Activated naive CD4-positive, alpha-beta T cell treated with anti-CD3 and anti-CD28 coated beads for 36 hours (primary cell): ENCODE results near the gene BRS3. TPM values are rescaled to one million over a fixed set of nuclear protein-coding genes. Genes with fewer than 3 reads are reported as not detected.
"Not testable (repeated sequence)": the region's sequence is repeated elsewhere in the genome, so short reads cannot be mapped to it uniquely, and the experiment has no call there.

Source experiments
- CTCF ChIA-PET: fragments of 350-600 bp; sonication (Branson Sonifier 250); formaldehyde crosslinking; loops from one replicate; lab custom pipeline; 2021; ENCODE audit warnings: antibody characterized with exemption; lab: Charles Lee
- DNase-seq: peaks from one replicate; pipeline ENCODE4 v3.0.0-alpha.2; 2020
- H3K27ac Mint-ChIP-seq: one replicate; pipeline ENCODE4 v1.8.0; 2021; ENCODE audit warnings: mild to moderate bottlenecking, mixed read lengths
- H3K27me3 Mint-ChIP-seq: one replicate; pipeline ENCODE4 v1.8.0; 2021; ENCODE audit warnings: low read depth, mixed read lengths
- H3K36me3 Mint-ChIP-seq: one replicate; pipeline ENCODE4 v1.8.0; 2021; ENCODE audit warnings: low read depth, mixed read lengths
- H3K4me1 Mint-ChIP-seq: one replicate; pipeline ENCODE4 v1.8.0; 2021; ENCODE audit warnings: low read depth, mixed read lengths
- H3K4me3 Mint-ChIP-seq: one replicate; pipeline ENCODE4 v1.8.0; 2021; ENCODE audit warnings: mild to moderate bottlenecking, moderate library complexity, mixed read lengths
- H3K9me3 Mint-ChIP-seq: one replicate; pipeline ENCODE4 v1.8.0; 2021; ENCODE audit warnings: mixed read lengths
- intact Hi-C: fragments of 100-400 bp; cut with micrococcal nuclease; formaldehyde crosslinking; loops from one replicate; pipeline ENCODE4 v1.15.1; 2023
- total RNA-seq, 2 experiments: library from RNA; stranded (reverse); gene quantifications; one replicate each; pipeline ENCODE4 v1.2.3, GENCODE V29; 2021

Gene BRS3
- not detected for total RNA-seq

DNA sequence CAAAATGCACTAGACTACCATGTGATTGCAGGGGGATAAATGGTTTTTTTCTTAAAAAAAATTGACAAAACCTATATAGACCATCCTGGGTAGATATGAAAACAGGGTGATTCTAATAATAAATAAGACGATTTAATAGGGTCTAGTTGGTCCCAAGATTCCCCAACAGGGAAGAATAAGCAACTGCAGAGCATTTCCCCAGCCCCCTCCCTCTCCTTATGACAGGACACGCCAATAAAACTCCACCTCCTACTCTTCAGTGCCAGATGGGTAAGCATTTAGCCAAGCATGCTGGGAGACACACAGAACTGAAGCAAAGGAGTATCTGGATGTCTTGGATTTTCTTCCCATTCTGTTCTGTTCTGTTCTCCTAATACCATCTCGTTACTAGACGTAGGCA, at the start of gene BRS3:
Gene BRS3 (plus strand): TSS at position 301 of the 400 bp plus-strand sequence. CDS start 168 bp downstream, outside the sequence.
- Mint-ChIP-seq H3K36me3 (no peaks in the 10 kb centered on the region), H3K27me3 (peaks cover 15% of the 10 kb centered on the region), H3K9me3 (no peaks in the 10 kb centered on the region), H3K27ac (no peak within 1 kb of the TSS), H3K4me3 (no peak within 1 kb of the TSS), H3K4me1 (no peaks in the 10 kb centered on the region)
- no peak for DNase-seq
- intact Hi-C loops, result no loop called here
- CTCF ChIA-PET, result no interaction called here

DNA sequence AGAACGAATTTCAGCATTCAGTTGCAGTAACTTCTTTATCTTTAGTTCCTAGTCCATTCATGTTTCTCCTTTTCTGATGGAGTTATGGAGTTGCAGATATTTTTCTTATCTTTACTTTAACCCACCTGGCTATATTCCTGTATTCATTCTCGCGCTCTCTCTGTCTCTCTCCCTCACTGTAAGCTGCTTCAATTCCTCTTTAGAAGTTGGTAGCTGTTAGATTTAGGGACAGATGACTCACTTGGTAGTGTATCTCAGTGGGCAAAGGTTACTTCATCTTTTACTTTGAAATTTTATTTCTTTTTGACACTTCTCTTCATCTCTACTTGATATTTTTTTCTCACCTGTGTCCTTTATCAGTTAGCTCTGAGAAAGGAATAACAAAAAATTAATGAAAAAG, 49.6 kb upstream of the BRS3 start:
- no peaks in the 10 kb centered on the region for H3K9me3 Mint-ChIP-seq
- no peak for DNase-seq
- H3K27ac Mint-ChIP-seq, result no peak overlapping the region
- H3K27me3 Mint-ChIP-seq, result no peaks in the 10 kb centered on the region
- no peak overlapping the region for H3K4me3 Mint-ChIP-seq
- H3K4me1 Mint-ChIP-seq, result no peaks in the 10 kb centered on the region
- H3K36me3 Mint-ChIP-seq, result no peaks in the 10 kb centered on the region
- CTCF ChIA-PET, result interaction anchor here (0.6 to 1.1 kb wide), 2 partner anchors 28 to 40 kb away, joined by 3 read pairs; no protein-coding TSS in a partner anchor
- intact Hi-C loops, result no loop called here

DNA sequence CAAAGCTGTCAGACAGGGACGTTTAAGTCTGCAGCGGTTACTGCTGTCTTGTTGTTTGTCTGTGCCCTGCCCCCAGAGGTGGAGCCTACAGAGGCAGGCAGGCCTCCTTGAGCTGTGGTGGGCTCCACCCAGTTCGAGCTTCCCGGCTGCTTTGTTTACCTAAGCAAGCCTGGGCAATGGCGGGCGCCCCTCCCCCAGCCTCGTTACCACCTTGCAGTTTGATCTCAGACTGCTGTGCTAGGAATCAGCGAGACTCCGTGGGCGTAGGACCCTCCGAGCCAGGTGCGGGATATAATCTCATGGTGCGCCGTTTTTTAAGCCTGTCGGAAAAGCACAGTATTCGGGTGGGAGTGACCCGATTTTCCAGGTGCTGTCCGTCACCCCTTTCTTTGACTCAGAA, 42.1 kb upstream of the BRS3 start:
- intact Hi-C loops, H3K36me3 Mint-ChIP-seq, H3K4me1 Mint-ChIP-seq, CTCF ChIA-PET, H3K9me3 Mint-ChIP-seq, H3K27ac Mint-ChIP-seq, H3K4me3 Mint-ChIP-seq, H3K27me3 Mint-ChIP-seq, DNase-seq: not testable (repeated sequence)

DNA sequence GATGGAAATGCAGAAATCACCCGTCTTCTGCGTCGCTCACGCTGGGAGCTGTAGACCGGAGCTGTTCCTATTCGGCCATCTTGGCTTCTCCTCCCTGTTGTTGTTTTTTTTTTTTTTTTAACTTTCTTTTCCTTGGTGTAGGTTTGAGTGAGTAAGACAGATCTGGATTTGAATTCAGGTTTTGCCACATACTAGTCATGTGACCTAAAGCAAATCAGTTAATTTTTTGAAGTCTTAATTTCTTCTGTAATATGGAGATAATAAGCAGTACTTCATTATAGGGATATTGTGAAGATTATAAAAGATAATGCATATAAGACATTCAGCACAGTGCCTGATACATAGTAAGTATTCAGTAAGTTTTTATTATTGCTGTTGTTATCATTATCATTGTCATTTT, 41.5 kb upstream of the BRS3 start:
- H3K27me3 Mint-ChIP-seq, result no peaks in the 10 kb centered on the region
- no peaks in the 10 kb centered on the region for H3K9me3 Mint-ChIP-seq
- intact Hi-C loops, result no loop called here
- CTCF ChIA-PET, result no interaction called here
- H3K4me3 Mint-ChIP-seq, result no peak overlapping the region
- no peak overlapping the region for H3K27ac Mint-ChIP-seq
- H3K36me3 Mint-ChIP-seq, result no peaks in the 10 kb centered on the region
- DNase-seq, result no peak
- H3K4me1 Mint-ChIP-seq, result no peaks in the 10 kb centered on the region

DNA sequence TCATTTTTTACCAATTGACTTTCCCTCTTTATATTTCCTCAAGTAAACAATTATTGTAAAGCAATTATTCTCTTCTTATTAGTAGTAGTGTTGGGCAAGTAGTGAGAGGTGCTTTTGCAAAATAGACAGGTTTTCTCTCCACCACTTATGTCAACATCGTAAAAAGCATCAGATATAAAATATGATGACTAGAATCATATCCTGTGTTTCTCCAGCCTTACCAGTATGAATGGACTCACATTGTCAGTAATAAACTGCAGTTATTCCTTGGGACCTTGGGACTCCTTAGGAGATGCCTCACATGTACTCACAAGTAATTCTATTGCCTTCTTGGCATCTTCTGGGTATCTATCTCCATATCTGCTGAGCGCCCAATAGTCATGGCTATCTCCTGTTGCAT, 40.4 kb upstream of the BRS3 start:
- H3K4me1 Mint-ChIP-seq, result no peaks in the 10 kb centered on the region
- H3K9me3 Mint-ChIP-seq, result no peaks in the 10 kb centered on the region
- intact Hi-C loops, result no loop called here
- H3K36me3 Mint-ChIP-seq, result no peaks in the 10 kb centered on the region
- H3K27ac Mint-ChIP-seq, result no peak overlapping the region
- CTCF ChIA-PET, result interaction anchor here (0.6 kb wide), 1 partner anchor 12 kb away, joined by 6 read pairs; no protein-coding TSS in a partner anchor
- no peak overlapping the region for H3K4me3 Mint-ChIP-seq
- H3K27me3 Mint-ChIP-seq, result no peaks in the 10 kb centered on the region
- no peak for DNase-seq

DNA sequence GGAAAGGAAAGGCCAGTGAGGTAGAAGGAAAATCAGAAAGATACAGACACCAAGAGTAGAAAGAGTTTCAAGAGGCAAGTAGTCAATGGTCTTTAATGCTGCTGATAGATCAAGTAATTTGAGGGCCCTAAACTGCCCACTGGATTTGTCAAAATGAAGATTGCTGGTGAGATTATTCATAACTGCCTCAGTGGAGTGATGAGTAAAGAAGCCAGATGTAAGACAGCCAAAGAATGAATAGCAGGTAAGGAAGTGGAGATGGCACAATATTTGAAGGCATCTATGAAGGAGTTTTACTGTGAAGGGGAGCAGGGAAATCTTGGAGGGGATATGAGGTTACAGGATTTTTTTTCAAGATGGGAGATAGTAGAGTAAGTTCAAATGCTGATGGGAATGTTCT, 39.8 kb upstream of the BRS3 start:
- CTCF ChIA-PET, result no interaction called here

DNA sequence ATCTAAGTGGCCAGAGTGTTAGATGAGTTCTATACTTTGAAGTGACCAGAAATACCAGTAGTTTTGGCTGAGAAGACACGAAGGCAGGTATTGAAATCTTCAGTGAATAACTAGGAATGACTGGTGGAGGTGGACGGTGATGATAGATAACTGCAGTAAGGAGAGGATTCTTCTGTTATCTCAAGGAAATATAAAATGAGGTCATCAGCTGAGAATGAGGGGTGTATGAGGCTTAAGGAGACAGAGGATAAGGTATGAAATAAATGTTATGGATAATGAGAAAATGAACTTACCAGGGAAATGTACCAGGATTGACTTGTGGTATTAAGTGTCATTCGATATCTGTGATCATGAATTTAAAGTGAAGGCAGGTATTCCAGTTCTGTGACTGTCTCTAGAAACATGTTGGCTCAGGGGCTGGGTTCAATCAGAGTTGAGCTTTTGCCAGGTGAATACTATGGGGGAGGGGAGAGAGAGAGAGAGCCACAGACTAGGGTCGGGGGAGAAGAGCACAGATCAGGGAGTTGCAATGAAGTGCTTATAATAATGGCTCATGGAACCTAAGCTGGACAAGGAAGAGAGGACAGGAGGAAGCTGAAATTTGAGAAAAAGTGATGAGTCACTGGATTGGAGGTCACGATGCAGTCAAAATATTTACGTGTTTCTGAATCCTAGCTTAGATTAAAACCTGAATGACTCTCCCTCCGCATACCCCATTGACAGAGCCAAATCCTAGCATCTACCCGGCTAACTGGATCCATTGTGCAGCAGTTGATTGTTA, 37.5 kb upstream of the BRS3 start:
- DNase-seq, result no peak
- Mint-ChIP-seq H3K4me1 (no peaks in the 10 kb centered on the region), H3K9me3 (no peaks in the 10 kb centered on the region), H3K27me3 (no peaks in the 10 kb centered on the region), H3K4me3 (no peak overlapping the region), H3K36me3 (no peaks in the 10 kb centered on the region), H3K27ac (no peak overlapping the region)
- intact Hi-C loops, result no loop called here
- CTCF ChIA-PET, result no interaction called here

More for the DNA sequence above, 39.8 kb upstream of the BRS3 start:
- Mint-ChIP-seq H3K36me3 (no peaks in the 10 kb centered on the region), H3K27ac (no peak overlapping the region), H3K4me1 (no peaks in the 10 kb centered on the region), H3K9me3 (no peaks in the 10 kb centered on the region), H3K4me3 (no peak overlapping the region), H3K27me3 (no peaks in the 10 kb centered on the region)
- intact Hi-C loops, result no loop called here
- DNase-seq, result no peak

DNA sequence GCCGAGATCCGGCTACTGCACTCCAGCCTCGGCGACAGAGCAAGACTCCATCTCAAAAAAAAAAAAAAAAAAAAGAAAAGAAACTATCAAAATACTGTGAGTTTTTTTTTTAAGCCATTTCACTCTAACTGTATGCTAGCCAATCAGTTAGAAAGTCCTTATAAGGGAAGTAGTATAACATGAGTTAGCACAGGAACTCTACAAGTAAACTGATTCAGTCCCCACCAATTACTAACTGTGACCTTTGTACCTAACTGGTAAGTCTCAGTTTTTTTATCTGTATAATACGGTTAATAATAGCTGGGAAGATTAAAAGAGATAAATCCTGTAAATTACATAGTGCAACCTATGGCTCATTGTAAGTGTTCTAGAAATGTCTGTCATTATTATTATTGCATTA, 35.1 kb upstream of the BRS3 start:
- Mint-ChIP-seq H3K4me3 (no peak overlapping the region), H3K27me3 (no peaks in the 10 kb centered on the region), H3K36me3 (no peaks in the 10 kb centered on the region), H3K27ac (no peak overlapping the region), H3K4me1 (no peaks in the 10 kb centered on the region), H3K9me3 (no peaks in the 10 kb centered on the region)
- intact Hi-C loops, result no loop called here
- DNase-seq, result no peak
- CTCF ChIA-PET, result interaction anchor here (0.5 kb wide), 1 partner anchor 93 kb away, joined by 3 read pairs; no protein-coding TSS in a partner anchor

DNA sequence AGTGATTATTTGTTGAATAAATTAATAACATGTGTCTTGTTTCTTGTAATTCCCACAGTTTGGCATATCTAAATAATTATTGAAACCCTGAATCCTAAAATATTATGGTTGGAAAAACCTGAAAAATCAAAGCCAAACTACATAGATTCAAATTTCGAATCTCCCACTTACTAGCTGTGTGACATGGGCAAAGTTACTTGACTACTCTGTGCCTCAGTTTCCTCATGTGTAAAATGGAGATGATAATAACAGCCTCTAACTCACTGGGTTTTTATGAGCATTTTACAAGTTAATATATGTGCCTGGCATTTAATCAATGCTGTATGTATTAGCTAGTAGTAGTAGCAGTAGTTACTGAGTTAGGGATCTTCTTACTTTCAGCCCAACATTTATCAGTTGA, 34.6 kb upstream of the BRS3 start:
- H3K27ac Mint-ChIP-seq, result no peak overlapping the region
- DNase-seq, result no peak

DNA sequence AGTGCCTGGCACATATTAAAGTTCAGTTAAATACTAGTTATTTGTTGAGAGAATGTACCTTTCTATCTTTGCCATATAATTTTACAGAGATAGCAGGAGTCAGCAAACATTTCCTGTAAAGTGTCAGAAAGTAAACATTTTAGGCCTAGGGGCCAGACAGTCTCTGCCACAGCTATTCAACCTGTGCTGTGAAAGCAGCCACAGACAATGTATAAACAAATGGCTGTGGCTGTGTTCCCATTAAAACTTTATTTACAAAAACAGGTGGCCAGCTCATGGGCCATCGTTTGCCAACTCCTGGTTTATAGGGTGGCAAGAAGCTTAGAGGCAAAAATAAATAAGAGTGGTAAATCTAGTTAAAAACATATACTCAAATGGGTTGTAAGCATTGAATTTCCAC, 34.0 kb upstream of the BRS3 start:
- Mint-ChIP-seq H3K4me3 (no peak overlapping the region), H3K36me3 (no peaks in the 10 kb centered on the region), H3K27ac (no peak overlapping the region), H3K27me3 (no peaks in the 10 kb centered on the region), H3K9me3 (no peaks in the 10 kb centered on the region), H3K4me1 (no peaks in the 10 kb centered on the region)
- CTCF ChIA-PET, result no interaction called here
- intact Hi-C loops, result no loop called here
- no peak for DNase-seq

More for the DNA sequence above, 34.6 kb upstream of the BRS3 start:
- intact Hi-C loops, result no loop called here
- H3K27me3 Mint-ChIP-seq, result no peaks in the 10 kb centered on the region
- H3K4me3 Mint-ChIP-seq, result no peak overlapping the region
- no peaks in the 10 kb centered on the region for H3K36me3 Mint-ChIP-seq
- H3K9me3 Mint-ChIP-seq, result no peaks in the 10 kb centered on the region
- no peaks in the 10 kb centered on the region for H3K4me1 Mint-ChIP-seq
- CTCF ChIA-PET, result interaction anchor here (0.5 kb wide), 1 partner anchor 94 kb away, joined by 3 read pairs; no protein-coding TSS in a partner anchor

DNA sequence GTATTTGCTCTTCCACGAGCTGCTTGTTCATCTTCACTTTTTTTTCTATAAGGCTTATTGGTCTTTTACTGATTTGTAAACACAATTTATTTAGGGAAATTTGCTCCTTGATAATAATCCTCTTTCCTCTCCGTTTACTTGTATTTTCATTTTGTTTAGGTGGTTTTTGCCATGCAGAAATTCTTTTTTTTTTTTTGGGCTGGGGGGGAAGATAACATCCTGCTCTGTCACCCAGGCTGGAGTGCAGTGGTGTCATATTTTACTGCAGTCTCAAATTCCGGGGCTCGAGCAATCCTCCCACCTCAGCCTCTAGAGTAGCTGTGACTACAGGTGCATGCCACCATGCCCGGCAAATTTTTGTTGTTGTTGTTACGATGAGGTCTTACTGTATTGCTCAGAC, 31.6 kb upstream of the BRS3 start:
- no peaks in the 10 kb centered on the region for H3K36me3 Mint-ChIP-seq
- DNase-seq, result no peak
- H3K4me3 Mint-ChIP-seq, result no peak overlapping the region
- H3K27ac Mint-ChIP-seq, result no peak overlapping the region
- CTCF ChIA-PET, result interaction anchor here (0.6 kb wide), 1 partner anchor 27 kb away, joined by 3 read pairs; no protein-coding TSS in a partner anchor
- no peaks in the 10 kb centered on the region for H3K4me1 Mint-ChIP-seq
- no peaks in the 10 kb centered on the region for H3K27me3 Mint-ChIP-seq
- no peaks in the 10 kb centered on the region for H3K9me3 Mint-ChIP-seq
- intact Hi-C loops, result no loop called here

DNA sequence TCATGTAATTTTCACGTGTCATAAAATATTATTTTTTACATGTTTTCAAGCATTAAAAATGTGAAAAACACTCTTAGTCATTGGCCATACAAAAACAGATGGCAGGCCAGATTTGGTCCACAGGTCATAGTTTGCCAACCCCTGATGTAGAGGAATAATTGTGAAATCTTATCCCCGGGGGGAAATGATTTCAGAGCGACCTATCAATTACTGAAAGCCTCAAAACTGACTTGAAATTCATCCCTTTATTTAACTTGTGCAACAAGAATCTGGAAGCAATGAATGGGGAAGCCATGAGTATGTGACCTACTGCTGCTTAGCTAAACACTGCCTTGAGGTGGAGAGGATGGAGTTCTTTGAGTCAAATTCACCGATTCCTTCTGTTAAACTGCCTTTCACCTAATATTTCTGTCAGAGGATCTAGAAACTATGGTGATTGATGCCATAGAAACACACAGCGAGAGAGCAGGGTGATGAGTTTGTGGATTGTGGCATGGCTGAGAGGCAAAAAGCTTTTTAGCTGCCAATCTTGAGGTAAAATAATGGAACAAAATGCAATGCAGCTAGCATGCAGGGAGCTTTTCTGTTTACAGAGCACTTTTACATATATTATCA, 30.3 kb upstream of the BRS3 start:
- no peak overlapping the region for H3K4me3 Mint-ChIP-seq

DNA sequence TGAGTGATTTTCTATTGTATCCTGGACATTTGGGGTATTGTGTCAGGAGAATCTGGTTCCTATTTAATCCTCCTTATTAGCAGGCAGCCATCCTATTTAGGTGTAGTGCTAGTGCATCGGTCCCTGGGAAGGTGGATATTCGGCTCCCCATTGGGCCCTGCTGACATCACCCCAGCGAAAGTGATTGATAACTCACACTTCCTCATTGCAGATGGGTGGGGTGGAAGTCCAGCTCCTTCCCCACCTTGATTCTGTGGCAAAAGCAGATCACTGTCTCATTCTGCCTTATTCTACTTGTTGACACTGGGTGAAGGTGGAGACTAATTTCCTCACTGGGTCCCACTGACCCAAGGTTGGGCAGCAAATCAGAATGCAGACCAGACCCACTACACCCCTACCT, 23.2 kb upstream of the BRS3 start:
- Mint-ChIP-seq H3K27me3 (no peaks in the 10 kb centered on the region), H3K9me3 (no peaks in the 10 kb centered on the region), H3K27ac (no peak overlapping the region), H3K36me3 (no peaks in the 10 kb centered on the region), H3K4me3 (no peak overlapping the region), H3K4me1 (no peaks in the 10 kb centered on the region)
- intact Hi-C loops, result no loop called here
- no peak for DNase-seq
- CTCF ChIA-PET, result no interaction called here

More for the DNA sequence above, 30.3 kb upstream of the BRS3 start:
- Mint-ChIP-seq H3K4me1 (no peaks in the 10 kb centered on the region), H3K27ac (no peak overlapping the region), H3K36me3 (no peaks in the 10 kb centered on the region), H3K9me3 (no peaks in the 10 kb centered on the region), H3K27me3 (no peaks in the 10 kb centered on the region)
- intact Hi-C loops, result no loop called here
- no peak for DNase-seq
- CTCF ChIA-PET, result no interaction called here
